NCI-H2227 treated with DMSO at 0.1 percent for 48 hours (cell line): Measurements from ENCODE around the gene ACADS.

Experiments used
- DNase-seq: peaks from one replicate; lab custom pipeline; 2025; lab: John Stamatoyannopoulos, UW

Gene ACADS

GRCh38 chr12:120757226-120757742, 31.7 kb downstream of the ACADS start:
- DNase-seq, result no peak

- DNase-seq, result no peak
These were observed 32.3 kb downstream of the ACADS start for GRCh38 chr12:120757949-120758348.

- no peak for DNase-seq
These were observed 33.4 kb downstream of the ACADS start for GRCh38 chr12:120758798-120759590.

- DNase-seq, result no peak
These were observed 34.1 kb downstream of the ACADS start for GRCh38 chr12:120759591-120760348.

- no peak for DNase-seq
These were observed 35.0 kb downstream of the ACADS start for GRCh38 chr12:120760349-120761254.

- no peak for DNase-seq
These were observed 35.9 kb downstream of the ACADS start for GRCh38 chr12:120761519-120761934.

- no peak for DNase-seq
These were observed 36.5 kb downstream of the ACADS start for GRCh38 chr12:120762086-120762485.

- no peak for DNase-seq
These were observed 37.6 kb downstream of the ACADS start for GRCh38 chr12:120763250-120763649.

GRCh38 chr12:120764816-120765215, 39.2 kb downstream of the ACADS start:
- DNase-seq, result no peak

GRCh38 chr12:120766566-120766965, 40.9 kb downstream of the ACADS start:
- DNase-seq, result no peak

- no peak for DNase-seq
These were observed 41.7 kb downstream of the ACADS start for GRCh38 chr12:120767071-120768024.

- no peak for DNase-seq
These were observed 45.5 kb downstream of the ACADS start for GRCh38 chr12:120771097-120771496.

- DNase-seq, result no peak
These were observed 48.7 kb downstream of the ACADS start for GRCh38 chr12:120774169-120774916.

- DNase-seq, result no peak
These were observed 50.4 kb downstream of the ACADS start for GRCh38 chr12:120775862-120776552.

GRCh38 chr12:120783197-120783596, 57.6 kb downstream of the ACADS start:
- no peak for DNase-seq

GRCh38 chr12:120784804-120785203, 59.2 kb downstream of the ACADS start:
- no peak for DNase-seq

GRCh38 chr12:120787889-120788288, 62.3 kb downstream of the ACADS start:
- no peak for DNase-seq
